Measurements from ENCODE around the gene CILP2.
A peak's percentile ranks its signal among the peaks of the same experiment; 100 is the strongest.

Gene CILP2

DNA sequence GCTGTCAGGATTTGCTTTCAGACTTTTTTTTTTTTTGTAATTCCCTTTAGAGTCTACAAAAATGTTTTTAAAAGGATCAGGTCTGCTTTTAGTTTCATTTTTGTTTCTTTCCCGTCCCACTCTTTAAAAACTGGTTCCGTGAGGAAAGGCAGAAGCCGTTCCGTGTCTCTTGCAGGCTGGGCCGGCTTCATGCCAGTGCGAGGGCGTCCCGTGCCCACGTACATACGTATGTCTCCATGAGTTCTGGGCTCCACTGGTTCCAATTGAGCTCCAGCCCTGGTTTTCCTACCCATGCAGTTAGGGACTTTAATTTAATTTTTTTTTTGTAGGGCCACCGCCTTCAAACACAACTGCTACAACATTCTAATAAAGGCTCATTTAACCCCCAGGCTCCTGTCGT, 31.5 kb upstream of the CILP2 start:
- TF ChIP-seq TAF1 (IDR thresholded peaks at IDR 0.05; ENCODE audit: borderline replicate concordance, low read depth, low read length) (no peak), POLR2A (IDR thresholded peaks at IDR 0.05; ENCODE audit: low read depth, low read length) (no peak), POLR2AphosphoS5 (IDR thresholded peaks at IDR 0.05; ENCODE audit: low read depth, low read length) (no peak)
- DNase-seq (ENCODE audit: insufficient read length) = no peak
- no peak for FAIRE-seq

DNA sequence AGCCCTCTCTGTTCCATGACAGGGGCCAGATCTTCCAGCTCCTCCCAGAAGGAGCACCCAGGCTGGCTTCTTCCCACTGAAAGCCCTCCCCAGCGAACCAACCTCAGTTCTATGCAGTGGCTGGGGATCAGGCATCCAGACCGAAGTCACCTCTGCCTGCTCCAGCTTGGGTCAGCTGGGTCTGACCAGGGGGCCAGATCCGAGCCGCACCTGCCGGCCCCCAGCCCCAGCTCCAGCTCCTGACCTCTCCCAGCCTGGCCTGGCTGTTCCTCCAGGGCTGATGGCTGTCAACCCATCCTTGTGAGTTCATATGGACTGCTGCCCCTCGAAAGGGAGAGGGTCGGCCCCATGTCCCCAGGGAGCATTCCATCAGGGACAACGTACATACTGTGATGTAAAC, 30.7 kb upstream of the CILP2 start:
- DNase-seq (ENCODE audit: insufficient read length) (no peak), FAIRE-seq (no peak)
- no peak for TF ChIP-seq POLR2A (IDR thresholded peaks at IDR 0.05; ENCODE audit: low read depth, low read length)
- TF ChIP-seq TAF1 (IDR thresholded peaks at IDR 0.05; ENCODE audit: borderline replicate concordance, low read depth, low read length) = no peak
- TF ChIP-seq POLR2AphosphoS5 (IDR thresholded peaks at IDR 0.05; ENCODE audit: low read depth, low read length) = no peak

DNA sequence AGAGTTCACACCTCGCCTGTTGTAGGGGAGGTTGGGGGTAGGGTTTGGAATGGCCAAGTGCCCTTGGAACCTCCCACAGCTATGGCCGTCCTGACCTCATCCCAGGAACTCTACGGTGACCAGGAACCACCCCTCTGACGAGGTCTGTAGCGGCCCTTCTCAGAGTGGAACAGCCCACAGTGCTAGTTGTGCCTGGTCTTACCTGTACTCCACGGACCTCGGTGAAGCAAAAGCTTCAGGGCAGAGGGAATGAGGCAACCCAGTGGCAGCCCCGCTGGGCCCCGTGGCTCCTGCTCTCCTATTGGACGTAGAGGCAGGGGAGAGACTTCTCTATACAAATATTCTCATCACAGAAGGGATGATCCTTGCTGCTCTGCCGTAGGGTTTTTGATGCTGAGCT, 29.8 kb upstream of the CILP2 start:
- TF ChIP-seq POLR2A (IDR thresholded peaks at IDR 0.05; ENCODE audit: low read depth, low read length) = no peak
- no peak for TF ChIP-seq POLR2AphosphoS5 (IDR thresholded peaks at IDR 0.05; ENCODE audit: low read depth, low read length)
- TF ChIP-seq TAF1 (IDR thresholded peaks at IDR 0.05; ENCODE audit: borderline replicate concordance, low read depth, low read length) = no peak
- no peak for DNase-seq (ENCODE audit: insufficient read length)
- FAIRE-seq = no peak

DNA sequence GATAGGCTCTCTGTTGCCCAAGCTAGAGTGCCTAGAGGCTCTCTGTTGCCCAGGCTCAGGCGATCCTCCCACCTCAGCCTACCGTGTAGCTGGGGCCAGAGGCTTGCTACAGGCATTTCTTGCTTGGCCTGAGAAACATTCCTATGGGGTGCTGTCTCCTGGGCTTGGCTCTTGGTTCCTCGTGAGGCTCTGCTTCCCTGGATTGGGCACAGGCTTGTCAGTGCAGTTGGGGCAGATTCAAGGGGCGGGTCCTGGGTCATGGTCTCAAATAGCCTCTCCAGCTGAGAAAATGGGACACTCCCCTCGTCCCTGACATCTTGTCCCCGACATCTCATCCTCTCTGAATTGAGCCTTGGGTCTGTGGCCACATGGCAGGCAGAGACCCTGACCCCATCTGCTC, 27.6 kb upstream of the CILP2 start:
- DNase-seq (ENCODE audit: insufficient read length) = no peak
- no peak for FAIRE-seq
- TF ChIP-seq POLR2A (IDR thresholded peaks at IDR 0.05; ENCODE audit: low read depth, low read length) = no peak
- no peak for TF ChIP-seq TAF1 (IDR thresholded peaks at IDR 0.05; ENCODE audit: borderline replicate concordance, low read depth, low read length)
- no peak for TF ChIP-seq POLR2AphosphoS5 (IDR thresholded peaks at IDR 0.05; ENCODE audit: low read depth, low read length)

DNA sequence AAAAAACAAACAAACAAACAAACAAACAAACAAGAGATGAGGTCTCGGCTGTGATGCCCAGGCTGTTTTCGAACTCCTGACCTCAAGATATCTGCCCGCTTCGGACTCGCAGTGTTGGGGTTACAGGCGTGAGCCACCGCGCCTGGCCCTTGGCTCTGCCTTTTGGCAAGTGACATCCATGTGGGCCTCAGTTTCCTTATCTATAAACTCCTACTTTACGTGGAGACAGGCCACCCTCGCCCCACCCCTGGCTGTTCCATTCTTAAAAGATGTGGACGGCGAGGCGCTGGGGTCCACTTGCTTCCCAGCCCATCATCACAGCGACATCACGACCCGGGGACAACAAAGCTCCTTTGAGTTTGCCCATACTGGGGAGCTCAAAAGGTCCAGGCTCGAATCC, 24.4 kb upstream of the CILP2 start:
- DNase-seq (ENCODE audit: insufficient read length) = no peak
- FAIRE-seq = no peak
- TF ChIP-seq POLR2AphosphoS5 (IDR thresholded peaks at IDR 0.05; ENCODE audit: low read depth, low read length) = no peak
- TF ChIP-seq TAF1 (IDR thresholded peaks at IDR 0.05; ENCODE audit: borderline replicate concordance, low read depth, low read length) = no peak
- no peak for TF ChIP-seq POLR2A (IDR thresholded peaks at IDR 0.05; ENCODE audit: low read depth, low read length)

DNA sequence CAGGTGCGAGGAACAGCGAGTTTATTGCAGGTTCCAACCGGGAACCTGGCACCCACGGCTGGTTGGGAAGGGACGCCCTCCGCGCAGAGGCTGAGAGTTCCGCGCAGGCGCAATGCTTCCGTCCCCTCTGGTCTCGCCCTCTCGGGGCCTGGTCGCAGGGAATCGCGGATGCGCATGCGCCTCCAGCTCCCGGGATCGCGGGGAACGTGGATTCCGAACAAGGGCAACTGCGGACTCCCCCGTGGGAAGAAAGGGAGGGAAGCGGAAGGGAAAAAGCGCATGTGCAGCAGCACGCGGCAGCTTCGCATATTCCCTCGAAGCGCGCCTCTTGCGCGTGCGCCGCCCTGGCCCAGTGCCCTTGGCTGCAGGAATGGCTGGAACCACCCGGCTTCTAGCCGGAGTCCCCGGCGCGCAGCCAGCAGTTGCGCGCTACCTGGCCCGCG, 23.8 kb upstream of the CILP2 start:
- no peak for DNase-seq (ENCODE audit: insufficient read length)
- no peak for TF ChIP-seq POLR2AphosphoS5 (IDR thresholded peaks at IDR 0.05; ENCODE audit: low read depth, low read length)
- TF ChIP-seq POLR2A (IDR thresholded peaks at IDR 0.05; ENCODE audit: low read depth, low read length) = no peak
- TF ChIP-seq TAF1 (IDR thresholded peaks at IDR 0.05; ENCODE audit: borderline replicate concordance, low read depth, low read length) = no peak
- no peak for FAIRE-seq

DNA sequence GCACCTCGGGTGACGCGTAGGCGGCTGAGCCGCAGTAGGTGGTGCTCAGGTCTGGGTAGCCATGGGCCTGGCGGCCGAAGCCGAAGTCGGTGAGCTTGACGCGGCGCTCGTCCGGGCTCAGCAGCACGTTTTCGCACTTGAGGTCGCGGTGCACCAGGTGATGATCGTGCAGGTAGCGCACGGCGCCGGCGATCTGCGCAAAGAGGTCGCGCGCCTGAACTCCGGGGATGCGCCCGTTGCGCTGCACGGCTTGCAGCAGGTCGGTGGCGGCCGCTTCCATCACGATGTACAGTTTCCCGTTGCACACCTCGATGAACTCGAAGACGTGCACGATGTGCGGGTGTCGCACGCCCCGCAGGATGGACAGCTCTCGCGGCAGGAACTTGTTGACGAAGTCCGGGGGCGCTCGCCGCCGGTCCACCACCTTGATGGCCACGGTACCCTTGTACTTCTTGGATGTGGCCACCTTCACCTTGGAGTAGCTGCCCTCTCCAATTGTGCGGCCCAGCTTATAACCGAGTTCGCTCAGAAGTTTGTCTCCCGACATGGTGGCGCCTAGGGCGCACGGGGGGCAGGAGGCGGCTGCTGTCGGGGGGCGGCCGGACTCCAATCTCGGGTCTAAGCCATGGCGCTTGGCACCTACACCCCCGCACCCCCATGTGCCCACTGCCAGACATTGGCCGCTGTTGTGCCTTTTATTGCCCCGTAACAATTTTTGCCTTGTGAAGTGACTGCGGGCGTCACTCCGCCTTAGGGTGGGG, 23.0 kb upstream of the CILP2 start, which contains the start of gene TSSK6:
Gene TSSK6 (minus strand): TSS at position 668 of the 761 bp plus-strand sequence. CDS start 121 bp downstream, at position 547.
- peak; percentile 38 for FAIRE-seq
- DNase-seq (ENCODE audit: insufficient read length) = no peak
- TF ChIP-seq POLR2A (IDR thresholded peaks at IDR 0.05; ENCODE audit: low read depth, low read length) = no peak
- no peak for TF ChIP-seq POLR2AphosphoS5 (IDR thresholded peaks at IDR 0.05; ENCODE audit: low read depth, low read length)
- TF ChIP-seq TAF1 (IDR thresholded peaks at IDR 0.05; ENCODE audit: borderline replicate concordance, low read depth, low read length) = no peak

DNA sequence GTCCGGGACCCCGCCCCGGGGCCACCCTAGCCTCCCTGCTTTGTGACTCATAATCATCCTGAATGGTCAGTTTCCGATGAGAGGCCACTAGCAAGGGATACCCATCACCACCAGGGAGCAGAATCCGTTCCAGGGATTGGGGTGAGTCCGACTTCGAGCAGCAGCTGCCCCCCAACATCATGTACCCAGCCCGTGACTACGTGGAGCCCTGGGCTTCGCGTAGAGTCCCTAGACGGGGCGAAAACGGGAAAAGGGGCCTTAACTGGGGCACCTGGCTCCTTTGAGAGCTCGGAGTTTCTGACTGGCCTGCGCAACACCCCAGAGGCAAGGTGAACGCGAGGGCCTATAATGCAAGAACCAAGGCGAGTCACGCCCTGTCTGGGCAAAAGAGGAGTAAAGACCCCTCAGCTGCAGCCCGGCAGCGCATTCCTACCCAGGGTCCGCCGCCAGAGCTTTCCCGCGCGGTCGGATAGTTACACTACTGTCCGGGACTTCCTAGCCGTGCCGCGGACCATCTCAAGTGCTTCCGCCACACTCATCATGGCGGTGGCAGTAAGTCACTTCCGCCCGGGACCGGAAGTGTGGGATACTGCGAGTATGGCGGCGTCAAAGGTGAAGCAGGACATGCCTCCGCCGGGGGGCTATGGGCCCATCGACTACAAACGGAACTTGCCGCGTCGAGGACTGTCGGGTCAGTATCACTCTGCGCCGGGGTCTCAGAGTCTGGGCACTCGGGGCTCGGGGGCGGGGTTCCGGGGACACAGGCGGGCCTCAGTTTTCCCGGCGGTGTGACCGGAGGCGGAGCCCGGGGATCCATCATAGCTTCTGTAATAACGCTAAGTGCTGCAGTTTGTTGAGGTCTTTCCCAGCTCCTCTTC, 22.2 kb upstream of the CILP2 start, which contains the start of gene NDUFA13:
Gene NDUFA13 (plus strand): TSS at position 584 of the 878 bp plus-strand sequence. CDS start 14 bp downstream, at position 598.
- peak; percentile 97 for FAIRE-seq
- DNase-seq (ENCODE audit: insufficient read length) = peak; percentile 94

DNA sequence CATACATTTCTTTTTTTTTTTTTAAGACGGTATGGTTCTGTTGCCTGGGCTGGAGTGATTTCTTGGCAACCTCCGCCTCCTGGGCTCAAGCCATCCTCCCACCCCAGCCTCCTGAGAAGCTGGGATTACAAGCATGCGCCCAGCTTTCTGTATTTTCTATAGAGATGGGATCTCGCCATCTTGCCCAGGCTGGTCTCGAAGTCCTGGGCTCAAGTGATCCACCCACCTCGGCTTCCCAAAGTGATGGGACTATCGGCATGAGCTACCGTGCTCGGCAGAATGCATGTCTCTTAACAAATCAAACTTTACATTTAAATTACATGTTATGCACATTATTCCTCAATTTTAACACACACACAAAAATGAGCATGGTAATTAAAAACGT, 20.8 kb upstream of the CILP2 start:
- FAIRE-seq (no peak), DNase-seq (ENCODE audit: insufficient read length) (no peak)
- no peak for TF ChIP-seq POLR2A (IDR thresholded peaks at IDR 0.05; ENCODE audit: low read depth, low read length)

More for the DNA sequence above, 22.2 kb upstream of the CILP2 start, which contains the start of gene NDUFA13:
- TF ChIP-seq POLR2AphosphoS5 (IDR thresholded peaks at IDR 0.05; ENCODE audit: low read depth, low read length) (peak; percentile 97), POLR2A (IDR thresholded peaks at IDR 0.05; ENCODE audit: low read depth, low read length) (peak; percentile 94), TAF1 (IDR thresholded peaks at IDR 0.05; ENCODE audit: borderline replicate concordance, low read depth, low read length) (peak; percentile 96)

DNA sequence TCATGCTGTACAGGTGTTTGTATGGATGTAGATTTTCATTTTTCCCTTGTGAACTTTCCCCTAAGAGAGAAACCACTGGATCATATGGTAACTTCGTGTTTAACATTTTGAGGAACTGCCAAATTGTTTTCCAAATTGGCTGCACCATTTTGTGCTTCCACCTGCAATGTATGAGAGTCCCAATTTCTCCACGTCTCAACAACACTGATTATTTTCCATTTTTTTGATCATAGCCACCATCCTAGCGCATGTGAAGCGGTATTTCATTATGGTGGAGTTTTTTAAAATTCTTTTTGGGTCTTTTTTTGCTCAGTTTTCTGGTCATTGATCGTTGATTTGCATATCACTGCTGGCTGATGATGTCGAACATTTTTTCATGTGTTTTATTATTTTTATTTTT, 17.1 kb upstream of the CILP2 start:
- DNase-seq (ENCODE audit: insufficient read length) (no peak), FAIRE-seq (no peak)
- TF ChIP-seq TAF1 (IDR thresholded peaks at IDR 0.05; ENCODE audit: borderline replicate concordance, low read depth, low read length) (no peak), POLR2AphosphoS5 (IDR thresholded peaks at IDR 0.05; ENCODE audit: low read depth, low read length) (no peak), POLR2A (IDR thresholded peaks at IDR 0.05; ENCODE audit: low read depth, low read length) (no peak)

DNA sequence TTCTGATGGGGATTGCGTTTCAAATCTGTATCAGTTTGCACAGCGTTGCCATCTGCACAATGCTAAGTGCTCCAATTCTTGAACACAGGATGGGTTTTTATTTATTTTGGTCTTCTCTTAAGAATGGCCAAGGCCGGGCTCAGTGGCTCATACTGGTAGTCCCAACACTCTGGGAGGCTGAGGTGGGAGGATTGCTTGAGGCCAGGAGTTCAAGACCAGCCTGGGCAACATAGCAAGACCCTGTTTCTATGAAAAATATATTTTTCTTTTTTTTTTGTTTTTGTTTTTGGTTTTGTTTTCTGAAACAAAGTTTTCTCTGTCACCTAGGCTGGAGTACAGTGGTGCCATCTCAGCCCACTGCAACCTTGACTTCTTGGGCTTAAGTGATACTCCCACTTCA, 14.9 kb upstream of the CILP2 start:
- DNase-seq (ENCODE audit: insufficient read length) (no peak), FAIRE-seq (no peak)
- TF ChIP-seq POLR2A (IDR thresholded peaks at IDR 0.05; ENCODE audit: low read depth, low read length) (no peak), TAF1 (IDR thresholded peaks at IDR 0.05; ENCODE audit: borderline replicate concordance, low read depth, low read length) (no peak), POLR2AphosphoS5 (IDR thresholded peaks at IDR 0.05; ENCODE audit: low read depth, low read length) (no peak)

All from GM12892 (cell line).